Panc1 (cell line): ENCODE results near the gene SPHK2. TPM values are rescaled to one million over a fixed set of nuclear protein-coding genes. Genes with fewer than 3 reads are reported as not detected.

Experiments used
- ATAC-seq: fragments of 200-7000 bp; cut with Tn5 transposase; 2 replicates; pipeline ENCODE4 v1.9.1; 2020; ENCODE audit warnings: mild to moderate bottlenecking, moderate library complexity
- BruUV-seq: library from RNA; stranded (reverse); fragments of 400-500 nt; replicated peaks from 2 replicates; lab custom pipeline; 2021; lab: Mats Ljungman, UMichigan
- CTCF ChIA-PET: fragments of 300-600 bp; sonication (Branson Sonifier 250); formaldehyde crosslinking; loops from one replicate; lab custom pipeline; 2022; ENCODE audit warnings: antibody characterized with exemption; lab: Charles Lee
- POLR2A ChIA-PET: fragments of 300-600 bp; sonication (Branson Sonifier 250); formaldehyde crosslinking; loops from one replicate; lab custom pipeline; 2022; ENCODE audit warnings: antibody characterized with exemption; lab: Charles Lee
- DNase-seq: peaks from one replicate; pipeline ENCODE4 v3.0.0-alpha.2; 2010; ENCODE audit warnings: low read depth, low spot score
- H3K27ac ChIP-seq: 2 replicates; pipeline ENCODE4 v1.5.1; 2011; ENCODE audit warnings: mild to moderate bottlenecking, low read length, inconsistent platforms
- H3K27me3 ChIP-seq: fragments of 200-500 bp; sonication (Bioruptor generic); 2 replicates; pipeline ENCODE4 v1.6.0; 2014; ENCODE audit warnings: low read length, inconsistent platforms; ENCODE audit not compliant: control insufficient read depth, insufficient read depth
- H3K36me3 ChIP-seq: fragments of 200-500 bp; sonication (Bioruptor generic); 2 replicates; pipeline ENCODE4 v1.5.1; 2014; ENCODE audit warnings: inconsistent platforms, mild to moderate bottlenecking, low read length, moderate library complexity; ENCODE audit not compliant: control insufficient read depth, insufficient read depth
- H3K4me1 ChIP-seq: 2 replicates; pipeline ENCODE4 v1.5.1; 2011; ENCODE audit warnings: inconsistent platforms, mild to moderate bottlenecking, low read length, moderate library complexity; ENCODE audit not compliant: control insufficient read depth, insufficient read depth
- H3K4me3 ChIP-seq, 2 experiments: 2 replicates each; pipeline ENCODE4 v1.5.1; 2011 to 2012; ENCODE audit warnings: low read depth in 2 of 2, low read length in 2 of 2, mild to moderate bottlenecking in 2 of 2, inconsistent platforms in 1 of 2, moderate library complexity in 1 of 2
- H3K9me3 ChIP-seq: fragments of 200-500 bp; sonication (Bioruptor generic); 2 replicates; pipeline ENCODE4 v1.5.1; 2014; ENCODE audit warnings: low read depth, mild to moderate bottlenecking, inconsistent platforms, low read length, moderate library complexity; ENCODE audit not compliant: control insufficient read depth, insufficient read depth
- POLR2AphosphoS5 ChIP-seq: IDR thresholded peaks from 2 replicates; pipeline ENCODE4 v1.6.1; 2012; ENCODE audit warnings: mild to moderate bottlenecking, low read depth, low read length, moderate library complexity
- SIN3A ChIP-seq: IDR thresholded peaks from 2 replicates; pipeline ENCODE4 v1.6.1; 2012; ENCODE audit warnings: low read depth, mild to moderate bottlenecking, low read length, moderate library complexity, borderline replicate concordance; ENCODE audit not compliant: insufficient read depth
- TCF7L2 ChIP-seq: IDR thresholded peaks from 2 replicates; pipeline ENCODE4 v1.6.1; 2011; ENCODE audit warnings: mild to moderate bottlenecking, low read depth, low read length, inconsistent platforms
- in situ Hi-C: cut with HindIII; loops from 2 replicates; pipeline ENCODE4 v1.10.0; 2016; ENCODE audit warnings: low sequenced_read_pairs, low pct_unique_long_range_greater_than_20kb
- intact Hi-C: fragments of 100-400 bp; cut with micrococcal nuclease; formaldehyde crosslinking; loops from one replicate; pipeline ENCODE4 v1.10.0; 2022; ENCODE audit not compliant: unreplicated experiment
- total RNA-seq: library from RNA; stranded (reverse); gene quantifications from one replicate; pipeline ENCODE4 v1.2.1, GENCODE V29; 2021; ENCODE audit not compliant: unreplicated experiment
- TF ChIP-seq, protein P1 (sequence below), 2 experiments: IDR thresholded peaks; 2 replicates each; pipeline ENCODE4 v1.6.1; 2011 to 2012; ENCODE audit warnings: low read depth in 2 of 2, control low read depth in 1 of 2, low read length in 1 of 2, mild to moderate bottlenecking in 1 of 2, moderate library complexity in 1 of 2; ENCODE audit not compliant: insufficient read depth in 1 of 2
- TF ChIP-seq, protein P2 (sequence below): fragments of 450-650 bp; IDR thresholded peaks from 2 replicates; pipeline ENCODE4 v1.5.1; 2017; ENCODE audit warnings: mild to moderate bottlenecking

The SPHK2 gene
- total RNA-seq, 1 experiment from 2014 or later = 19.5 TPM

DNA sequence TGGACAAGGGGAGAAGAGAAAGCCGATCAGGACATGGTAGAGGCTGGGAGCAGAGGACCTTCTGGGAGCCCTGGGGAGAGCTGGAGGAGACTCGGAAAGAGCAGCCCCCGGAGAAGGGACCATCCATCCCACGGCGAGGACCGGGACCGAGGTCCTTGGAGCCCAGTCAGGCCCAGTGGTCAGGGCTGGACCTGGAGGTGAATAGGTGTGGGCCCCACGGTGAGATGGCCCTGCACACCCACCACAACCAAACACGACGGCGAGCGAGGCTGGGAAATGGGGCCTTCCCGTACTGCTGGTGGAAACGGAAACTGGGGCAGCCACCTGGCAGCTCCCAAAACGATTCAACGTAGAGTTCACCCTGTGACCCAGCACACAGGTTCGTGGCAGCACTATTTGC lies 57.2 kb downstream of the SPHK2 start:
- ChIA-PET CTCF (no interaction called here), POLR2A (no interaction called here)
- in situ Hi-C loops = no loop called here
- BruUV-seq = no TSS peak
- TF ChIP-seq SIN3A (no peak), POLR2AphosphoS5 (no peak), TCF7L2 (no peak)
- TF ChIP-seq, protein P1, sequence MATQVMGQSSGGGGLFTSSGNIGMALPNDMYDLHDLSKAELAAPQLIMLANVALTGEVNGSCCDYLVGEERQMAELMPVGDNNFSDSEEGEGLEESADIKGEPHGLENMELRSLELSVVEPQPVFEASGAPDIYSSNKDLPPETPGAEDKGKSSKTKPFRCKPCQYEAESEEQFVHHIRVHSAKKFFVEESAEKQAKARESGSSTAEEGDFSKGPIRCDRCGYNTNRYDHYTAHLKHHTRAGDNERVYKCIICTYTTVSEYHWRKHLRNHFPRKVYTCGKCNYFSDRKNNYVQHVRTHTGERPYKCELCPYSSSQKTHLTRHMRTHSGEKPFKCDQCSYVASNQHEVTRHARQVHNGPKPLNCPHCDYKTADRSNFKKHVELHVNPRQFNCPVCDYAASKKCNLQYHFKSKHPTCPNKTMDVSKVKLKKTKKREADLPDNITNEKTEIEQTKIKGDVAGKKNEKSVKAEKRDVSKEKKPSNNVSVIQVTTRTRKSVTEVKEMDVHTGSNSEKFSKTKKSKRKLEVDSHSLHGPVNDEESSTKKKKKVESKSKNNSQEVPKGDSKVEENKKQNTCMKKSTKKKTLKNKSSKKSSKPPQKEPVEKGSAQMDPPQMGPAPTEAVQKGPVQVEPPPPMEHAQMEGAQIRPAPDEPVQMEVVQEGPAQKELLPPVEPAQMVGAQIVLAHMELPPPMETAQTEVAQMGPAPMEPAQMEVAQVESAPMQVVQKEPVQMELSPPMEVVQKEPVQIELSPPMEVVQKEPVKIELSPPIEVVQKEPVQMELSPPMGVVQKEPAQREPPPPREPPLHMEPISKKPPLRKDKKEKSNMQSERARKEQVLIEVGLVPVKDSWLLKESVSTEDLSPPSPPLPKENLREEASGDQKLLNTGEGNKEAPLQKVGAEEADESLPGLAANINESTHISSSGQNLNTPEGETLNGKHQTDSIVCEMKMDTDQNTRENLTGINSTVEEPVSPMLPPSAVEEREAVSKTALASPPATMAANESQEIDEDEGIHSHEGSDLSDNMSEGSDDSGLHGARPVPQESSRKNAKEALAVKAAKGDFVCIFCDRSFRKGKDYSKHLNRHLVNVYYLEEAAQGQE (IDR thresholded peaks at IDR 0.05; ENCODE audit: insufficient read depth in 1 of 2, low read depth in 2 of 2, low read length in 1 of 2) = no peak
- TF ChIP-seq, protein P2, sequence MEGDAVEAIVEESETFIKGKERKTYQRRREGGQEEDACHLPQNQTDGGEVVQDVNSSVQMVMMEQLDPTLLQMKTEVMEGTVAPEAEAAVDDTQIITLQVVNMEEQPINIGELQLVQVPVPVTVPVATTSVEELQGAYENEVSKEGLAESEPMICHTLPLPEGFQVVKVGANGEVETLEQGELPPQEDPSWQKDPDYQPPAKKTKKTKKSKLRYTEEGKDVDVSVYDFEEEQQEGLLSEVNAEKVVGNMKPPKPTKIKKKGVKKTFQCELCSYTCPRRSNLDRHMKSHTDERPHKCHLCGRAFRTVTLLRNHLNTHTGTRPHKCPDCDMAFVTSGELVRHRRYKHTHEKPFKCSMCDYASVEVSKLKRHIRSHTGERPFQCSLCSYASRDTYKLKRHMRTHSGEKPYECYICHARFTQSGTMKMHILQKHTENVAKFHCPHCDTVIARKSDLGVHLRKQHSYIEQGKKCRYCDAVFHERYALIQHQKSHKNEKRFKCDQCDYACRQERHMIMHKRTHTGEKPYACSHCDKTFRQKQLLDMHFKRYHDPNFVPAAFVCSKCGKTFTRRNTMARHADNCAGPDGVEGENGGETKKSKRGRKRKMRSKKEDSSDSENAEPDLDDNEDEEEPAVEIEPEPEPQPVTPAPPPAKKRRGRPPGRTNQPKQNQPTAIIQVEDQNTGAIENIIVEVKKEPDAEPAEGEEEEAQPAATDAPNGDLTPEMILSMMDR = no peak
- H3K27me3 ChIP-seq = no peaks in the 10 kb centered on the region
- no peak overlapping the region for H3K27ac ChIP-seq
- no peak overlapping the region for H3K4me3 ChIP-seq
- H3K9me3 ChIP-seq = no peaks in the 10 kb centered on the region
- ATAC-seq (no peak), DNase-seq (no peak)
- no peaks in the 10 kb centered on the region for H3K4me1 ChIP-seq
- intact Hi-C loops = no loop called here
- no peaks in the 10 kb centered on the region for H3K36me3 ChIP-seq

DNA sequence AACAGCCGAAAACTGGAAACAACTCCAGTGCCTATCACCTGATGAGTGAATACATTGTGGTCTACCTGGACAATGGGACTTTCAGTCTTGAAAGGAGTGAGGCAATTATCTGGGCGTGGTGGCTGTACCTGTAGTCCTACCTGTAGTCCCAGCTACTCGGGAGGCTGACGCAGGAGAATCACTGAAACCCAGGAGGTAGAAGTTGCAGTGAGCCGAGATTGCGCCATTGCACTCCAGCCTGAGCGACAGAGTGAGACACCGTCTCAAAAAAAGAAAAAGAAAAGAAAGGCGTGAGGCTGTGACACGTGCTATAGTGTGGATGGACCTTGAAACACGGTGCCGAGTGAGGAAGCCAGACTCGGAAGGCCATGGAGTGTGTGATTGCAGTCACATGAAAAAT lies 57.6 kb downstream of the SPHK2 start:
- BruUV-seq = no TSS peak
- DNase-seq (no peak), ATAC-seq (no peak)
- Histone ChIP-seq H3K9me3 (no peaks in the 10 kb centered on the region), H3K4me1 (no peaks in the 10 kb centered on the region), H3K4me3 (no peak overlapping the region), H3K27ac (no peak overlapping the region), H3K27me3 (no peaks in the 10 kb centered on the region), H3K36me3 (no peaks in the 10 kb centered on the region)
- ChIA-PET POLR2A (no interaction called here), CTCF (no interaction called here)
- in situ Hi-C loops (no loop called here), intact Hi-C loops (no loop called here)
- TF ChIP-seq, protein P1 (IDR thresholded peaks at IDR 0.05; ENCODE audit: insufficient read depth in 1 of 2, low read depth in 2 of 2, low read length in 1 of 2) = no peak
- TF ChIP-seq, protein P2 = no peak
- TF ChIP-seq SIN3A (no peak), POLR2AphosphoS5 (no peak), TCF7L2 (no peak)
